ENCODE data around the gene CEP68.

DNA sequence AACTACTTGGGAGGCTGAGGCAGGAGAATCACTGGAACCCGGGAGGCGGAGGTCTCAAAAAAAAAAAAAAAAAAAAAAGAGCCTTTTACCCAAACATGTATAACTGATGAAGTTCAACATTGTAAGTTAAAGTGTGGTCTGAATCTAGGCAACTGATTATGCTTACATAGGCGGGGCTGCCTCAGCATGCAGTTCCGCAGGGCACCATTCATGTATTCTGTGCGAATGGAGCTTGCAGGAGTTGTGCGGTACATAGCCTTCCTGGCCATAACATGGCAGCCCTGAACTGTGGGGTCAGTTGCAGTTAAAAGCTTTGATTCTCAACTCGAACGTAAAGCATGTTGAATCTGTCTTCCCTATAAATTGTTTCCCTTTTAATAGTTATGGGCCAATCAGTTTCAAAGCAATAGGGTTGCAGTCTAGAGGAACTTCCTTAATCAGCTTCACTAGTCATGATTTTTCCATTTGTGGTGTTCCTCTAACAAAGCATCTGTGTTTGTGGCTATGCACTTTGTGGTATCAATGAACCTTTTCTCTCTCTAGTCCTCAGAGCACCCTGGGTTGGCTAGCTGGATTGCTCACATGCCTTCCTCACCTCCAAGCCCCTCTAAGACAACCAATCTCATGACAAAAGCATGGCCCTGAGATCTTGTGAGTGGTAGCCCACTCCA is 30.6 kb upstream of the CEP68 start:
- TF ChIP-seq, protein P1, sequence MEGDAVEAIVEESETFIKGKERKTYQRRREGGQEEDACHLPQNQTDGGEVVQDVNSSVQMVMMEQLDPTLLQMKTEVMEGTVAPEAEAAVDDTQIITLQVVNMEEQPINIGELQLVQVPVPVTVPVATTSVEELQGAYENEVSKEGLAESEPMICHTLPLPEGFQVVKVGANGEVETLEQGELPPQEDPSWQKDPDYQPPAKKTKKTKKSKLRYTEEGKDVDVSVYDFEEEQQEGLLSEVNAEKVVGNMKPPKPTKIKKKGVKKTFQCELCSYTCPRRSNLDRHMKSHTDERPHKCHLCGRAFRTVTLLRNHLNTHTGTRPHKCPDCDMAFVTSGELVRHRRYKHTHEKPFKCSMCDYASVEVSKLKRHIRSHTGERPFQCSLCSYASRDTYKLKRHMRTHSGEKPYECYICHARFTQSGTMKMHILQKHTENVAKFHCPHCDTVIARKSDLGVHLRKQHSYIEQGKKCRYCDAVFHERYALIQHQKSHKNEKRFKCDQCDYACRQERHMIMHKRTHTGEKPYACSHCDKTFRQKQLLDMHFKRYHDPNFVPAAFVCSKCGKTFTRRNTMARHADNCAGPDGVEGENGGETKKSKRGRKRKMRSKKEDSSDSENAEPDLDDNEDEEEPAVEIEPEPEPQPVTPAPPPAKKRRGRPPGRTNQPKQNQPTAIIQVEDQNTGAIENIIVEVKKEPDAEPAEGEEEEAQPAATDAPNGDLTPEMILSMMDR (IDR thresholded peaks at IDR 0.05; ENCODE audit: poor library complexity, severe bottlenecking), result no peak
- TF ChIP-seq EP300 (conservative IDR thresholded peaks at IDR 0.05; ENCODE audit: poor library complexity, severe bottlenecking) (no peak), SMC3 (conservative IDR thresholded peaks at IDR 0.05; ENCODE audit: poor library complexity) (no peak), EZH2 (IDR thresholded peaks at IDR 0.05; ENCODE audit: borderline replicate concordance, insufficient read depth, low read length, poor library complexity, severe bottlenecking) (no peak), POLR2AphosphoS5 (IDR thresholded peaks at IDR 0.05) (no peak)

Measured in neural cell (in vitro differentiated cells).